IPS-18c (cell line): ENCODE results near the gene SCAMP5.
A peak's percentile ranks its signal among the peaks of the same experiment; 100 is the strongest.

ENCODE experiments used
- H3K4me3 ChIP-seq: 2 replicates; pipeline ENCODE4 v1.7.0; 2013; ENCODE audit warnings: low read depth, mild to moderate bottlenecking, low read length, moderate library complexity; ENCODE audit not compliant: insufficient read depth
- H3K9me3 ChIP-seq: one replicate; pipeline ENCODE4 v1.6.1; 2013; ENCODE audit warnings: mild to moderate bottlenecking, low read length, moderate library complexity; ENCODE audit not compliant: control insufficient read depth, insufficient read depth

SCAMP5 gene

GRCh38 chr15:74962671-74963070 is 32.7 kb upstream of the SCAMP5 start:
- no peaks in the 10 kb centered on the region for H3K9me3 ChIP-seq
- H3K4me3 ChIP-seq: no peak overlapping the region

GRCh38 chr15:74963213-74963612 is 32.1 kb upstream of the SCAMP5 start:
- no peaks in the 10 kb centered on the region for H3K9me3 ChIP-seq

GRCh38 chr15:74964794-74965193 is 30.6 kb upstream of the SCAMP5 start:
- Histone ChIP-seq H3K9me3 (no peaks in the 10 kb centered on the region), H3K4me3 (no peak overlapping the region)

More at GRCh38 chr15:74963213-74963612, 32.1 kb upstream of the SCAMP5 start:
- H3K4me3 ChIP-seq: no peak overlapping the region

DNA sequence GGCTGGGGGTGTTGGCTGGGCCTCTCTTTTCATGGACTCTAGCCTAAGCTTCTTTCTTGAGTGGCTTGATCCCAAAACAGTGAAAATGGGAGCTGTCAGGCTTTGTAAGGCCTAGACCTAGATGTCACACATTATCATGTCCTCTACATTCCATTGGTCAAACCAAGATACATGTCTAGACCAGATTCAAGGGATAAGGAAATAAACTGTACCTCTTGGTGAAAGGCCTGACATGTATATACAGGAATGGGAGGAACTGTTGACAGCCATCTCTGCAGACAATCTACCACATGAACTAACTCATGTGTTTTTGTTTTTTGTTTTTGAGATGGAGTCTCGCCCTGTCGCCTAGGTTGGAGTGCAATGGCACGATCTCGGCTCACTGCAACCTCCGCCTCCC is 27.7 kb upstream of the SCAMP5 start:
- H3K9me3 ChIP-seq: no peaks in the 10 kb centered on the region
- no peak overlapping the region for H3K4me3 ChIP-seq

- no peaks in the 10 kb centered on the region for H3K9me3 ChIP-seq
- H3K4me3 ChIP-seq: no peak overlapping the region
These were observed 19.2 kb upstream of the SCAMP5 start for GRCh38 chr15:74976159-74976558.

DNA sequence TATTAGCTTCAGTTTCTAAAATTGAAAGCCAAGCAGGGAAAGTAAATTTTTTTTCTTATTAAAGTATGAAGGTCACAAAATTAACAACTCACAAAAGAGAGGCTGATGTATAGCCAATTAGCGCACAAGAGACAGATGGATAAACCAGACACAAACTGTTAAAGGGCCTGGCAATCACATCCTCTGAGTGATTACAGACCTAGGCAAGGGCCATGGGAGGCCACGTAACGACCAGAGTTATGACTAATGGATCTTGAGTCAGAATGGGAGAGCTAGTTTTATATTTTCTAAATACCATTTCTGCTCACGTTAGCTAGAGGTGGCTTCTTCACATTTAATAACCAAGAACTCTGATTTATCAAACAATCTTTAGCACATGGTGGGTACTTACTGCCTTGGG is 17.8 kb upstream of the SCAMP5 start:
- Histone ChIP-seq H3K4me3 (no peak overlapping the region), H3K9me3 (no peaks in the 10 kb centered on the region)

GRCh38 chr15:74978077-74978476 is 17.3 kb upstream of the SCAMP5 start:
- Histone ChIP-seq H3K9me3 (no peaks in the 10 kb centered on the region), H3K4me3 (no peak overlapping the region)

- no peak overlapping the region for H3K4me3 ChIP-seq
- no peaks in the 10 kb centered on the region for H3K9me3 ChIP-seq
These were observed 16.9 kb upstream of the SCAMP5 start for GRCh38 chr15:74978503-74978902.

DNA sequence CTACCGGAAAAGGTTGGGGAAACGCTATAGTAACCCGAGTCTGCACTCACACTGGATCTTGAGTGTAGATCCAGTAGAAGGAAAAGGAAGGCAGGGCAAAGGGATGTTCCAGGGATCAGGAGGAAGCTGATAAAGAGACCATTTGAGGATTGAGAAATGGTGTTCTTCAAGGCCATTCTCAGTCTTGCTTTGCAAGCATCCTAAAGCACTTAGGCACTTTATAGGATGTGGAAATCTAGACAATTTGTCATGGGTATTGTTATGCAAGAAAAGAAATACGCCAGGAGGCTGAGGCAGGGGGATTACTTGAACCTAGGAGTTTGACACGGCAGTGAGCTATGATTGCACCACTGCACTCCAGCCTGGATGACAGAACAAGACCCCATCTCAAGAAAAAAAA is 13.2 kb upstream of the SCAMP5 start:
- no peaks in the 10 kb centered on the region for H3K9me3 ChIP-seq
- H3K4me3 ChIP-seq: no peak overlapping the region

- H3K4me3 ChIP-seq: no peak overlapping the region
- H3K9me3 ChIP-seq: no peaks in the 10 kb centered on the region
These were observed 11.6 kb upstream of the SCAMP5 start for GRCh38 chr15:74983725-74984231.

DNA sequence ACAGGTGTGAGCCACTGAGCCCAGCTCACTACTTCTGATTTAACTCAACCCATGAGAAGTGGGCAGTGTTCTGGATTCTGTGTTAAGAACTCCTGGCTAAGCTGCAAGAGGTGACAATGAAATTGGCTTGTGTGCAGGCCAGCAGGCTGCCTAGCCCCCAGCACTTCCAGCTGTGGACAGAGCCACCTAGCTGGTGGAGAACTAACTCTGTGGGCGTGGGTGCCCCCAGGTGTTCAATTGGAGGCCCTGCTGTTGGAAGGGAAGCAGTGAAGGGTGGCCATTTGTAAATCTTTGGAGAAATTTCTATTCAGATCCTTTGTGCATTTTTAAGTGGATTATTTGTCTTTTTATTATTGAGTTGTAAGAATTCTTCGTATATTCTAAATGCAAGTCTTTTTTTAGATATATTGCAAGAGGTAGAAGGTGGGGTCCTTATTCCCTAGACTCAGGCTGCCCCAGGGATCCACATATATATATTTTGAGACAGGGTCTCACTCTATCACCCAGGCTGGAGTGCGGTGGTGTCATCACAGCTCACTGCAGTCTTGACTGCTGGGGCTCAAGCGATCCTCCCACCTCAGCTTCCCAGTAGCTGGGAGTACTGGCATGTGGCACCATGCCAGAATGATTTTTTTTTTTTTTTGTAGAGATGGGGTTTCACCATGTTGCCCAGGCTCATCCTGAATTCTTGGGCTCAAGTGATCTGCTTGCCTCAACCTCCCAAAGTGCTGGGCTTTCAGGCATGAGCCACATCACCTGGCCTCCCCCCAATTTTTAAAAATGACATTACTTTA is 7.2 kb upstream of the SCAMP5 start:
- H3K9me3 ChIP-seq: no peaks in the 10 kb centered on the region
- no peak overlapping the region for H3K4me3 ChIP-seq

DNA sequence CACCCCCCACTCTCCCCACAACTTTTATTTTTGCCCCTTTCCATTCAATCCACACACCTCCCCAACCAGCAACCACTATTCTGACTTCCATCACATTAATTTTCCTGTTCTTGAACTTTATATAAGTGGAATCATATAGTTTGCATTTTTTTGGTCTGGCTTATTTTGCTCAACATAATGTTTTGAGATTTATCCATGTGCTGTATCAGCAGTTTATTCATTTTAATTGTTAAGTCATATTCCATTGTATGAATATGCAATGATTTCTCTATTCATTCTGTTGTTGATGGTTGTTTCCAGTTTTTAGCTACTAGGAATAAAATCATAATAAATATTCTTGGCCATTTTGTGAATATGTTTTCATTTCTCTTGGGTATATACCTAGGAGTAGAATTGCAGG is 5.8 kb upstream of the SCAMP5 start:
- no peak overlapping the region for H3K4me3 ChIP-seq
- H3K9me3 ChIP-seq: no peaks in the 10 kb centered on the region

- peaks cover 3% of the 10 kb centered on the region for H3K9me3 ChIP-seq
These were observed 2.7 kb upstream of the SCAMP5 start for GRCh38 chr15:74992619-74993018.

GRCh38 chr15:74994236-74994635 is 1.1 kb upstream of the SCAMP5 start:
- H3K9me3 ChIP-seq: peaks cover 4% of the 10 kb centered on the region
- no peak overlapping the region for H3K4me3 ChIP-seq

More at GRCh38 chr15:74992619-74993018, 2.7 kb upstream of the SCAMP5 start:
- no peak overlapping the region for H3K4me3 ChIP-seq

DNA sequence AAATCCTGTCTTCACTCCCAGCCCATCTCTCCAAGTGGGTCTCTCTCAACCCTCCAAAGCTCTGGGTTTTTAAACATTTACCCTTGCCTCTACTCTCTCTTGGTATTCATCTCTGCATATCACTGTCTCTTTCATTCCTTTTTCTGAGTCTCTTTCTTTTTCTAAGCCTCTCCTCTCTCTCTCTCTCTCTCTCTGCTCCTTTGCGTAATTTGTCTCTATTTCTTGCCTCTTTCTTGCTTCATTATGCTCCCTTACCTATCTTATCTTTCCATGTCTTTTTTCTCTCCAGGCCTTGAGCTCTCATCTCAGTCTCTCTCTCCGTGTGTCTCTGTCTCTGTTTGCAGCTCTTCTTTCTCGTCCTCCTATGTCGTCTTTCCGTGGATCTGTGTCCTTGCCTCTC is 678 bp upstream of the SCAMP5 start:
- Histone ChIP-seq H3K9me3 (peaks cover 4% of the 10 kb centered on the region), H3K4me3 (no peak overlapping the region)

- Histone ChIP-seq H3K9me3 (peaks cover 4% of the 10 kb centered on the region), H3K4me3 (peak overlapping the region; percentile 83)
These were observed 709 bp downstream of the SCAMP5 start for GRCh38 chr15:74995779-74996765.

DNA sequence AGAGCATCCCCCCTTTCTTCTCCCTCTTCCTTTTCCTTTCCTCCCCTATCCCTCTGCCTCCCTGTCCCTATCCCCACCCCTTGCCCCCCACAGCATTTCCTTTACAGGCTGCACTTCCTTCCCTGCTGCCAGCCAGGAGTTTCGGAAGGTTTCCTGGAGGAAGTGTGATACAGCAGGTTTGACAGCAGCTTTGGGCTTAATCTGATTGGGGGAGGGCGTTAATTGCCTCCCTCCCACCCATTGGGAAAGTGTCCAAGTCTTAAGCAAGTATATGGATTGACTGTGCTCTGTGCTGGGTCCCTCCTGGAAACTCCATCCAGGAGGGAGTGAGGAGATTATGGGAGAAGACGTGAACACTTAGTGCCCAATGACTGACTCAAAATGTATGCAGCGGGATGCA is 1.8 kb downstream of the SCAMP5 start:
- Histone ChIP-seq H3K4me3 (no peak overlapping the region), H3K9me3 (peaks cover 4% of the 10 kb centered on the region)

DNA sequence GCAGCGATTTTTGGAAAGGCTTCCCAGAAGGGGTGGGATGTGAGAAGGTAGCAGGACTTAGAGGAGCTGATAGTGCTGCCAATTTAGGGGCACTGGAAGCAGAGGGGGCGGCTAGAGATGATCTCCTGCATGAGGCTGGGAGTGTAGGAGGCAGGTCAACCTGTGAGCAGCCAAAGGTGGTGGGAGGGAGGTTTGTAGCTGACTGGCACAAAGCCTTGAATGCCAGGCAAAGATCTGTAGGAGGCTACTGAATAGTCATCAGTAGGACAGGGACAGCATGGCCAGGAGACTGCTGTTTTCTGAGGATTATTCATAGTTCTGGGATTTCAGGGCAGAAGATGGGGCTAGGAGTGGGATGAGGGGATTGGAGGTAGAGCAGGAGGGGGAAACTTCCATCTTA is 2.2 kb downstream of the SCAMP5 start:
- H3K4me3 ChIP-seq: no peak overlapping the region
- peaks cover 4% of the 10 kb centered on the region for H3K9me3 ChIP-seq
